SW 1271 (cell line): ENCODE results near the gene ELF1.
"Not testable (repeated sequence)": the region's sequence is repeated elsewhere in the genome, so short reads cannot be mapped to it uniquely, and the experiment has no call there.

Experiments used
- DNase-seq, 2 experiments: peaks; one replicate each; lab custom pipeline; 2025; lab: John Stamatoyannopoulos, UW

ELF1 gene

DNA sequence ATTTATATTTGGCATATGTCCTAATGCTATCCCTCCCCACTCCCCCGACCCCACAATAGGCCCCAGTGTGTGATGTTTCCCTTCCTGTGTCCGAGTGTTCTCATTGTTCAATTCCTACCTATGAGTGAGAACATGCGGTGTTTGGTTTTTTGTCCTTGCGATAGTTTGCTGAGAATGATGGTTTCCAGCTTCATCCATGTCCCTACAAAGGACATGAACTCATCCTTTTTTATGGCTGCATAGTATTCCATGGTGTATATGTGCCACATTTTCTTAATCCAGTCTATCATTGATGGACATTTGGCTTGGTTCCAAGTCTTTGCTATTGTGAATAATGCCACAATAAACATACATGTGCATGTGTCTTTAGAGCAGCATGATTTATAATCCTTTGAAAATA is 23.3 kb upstream of the ELF1 start:
- DNase-seq: not testable (repeated sequence)

DNA sequence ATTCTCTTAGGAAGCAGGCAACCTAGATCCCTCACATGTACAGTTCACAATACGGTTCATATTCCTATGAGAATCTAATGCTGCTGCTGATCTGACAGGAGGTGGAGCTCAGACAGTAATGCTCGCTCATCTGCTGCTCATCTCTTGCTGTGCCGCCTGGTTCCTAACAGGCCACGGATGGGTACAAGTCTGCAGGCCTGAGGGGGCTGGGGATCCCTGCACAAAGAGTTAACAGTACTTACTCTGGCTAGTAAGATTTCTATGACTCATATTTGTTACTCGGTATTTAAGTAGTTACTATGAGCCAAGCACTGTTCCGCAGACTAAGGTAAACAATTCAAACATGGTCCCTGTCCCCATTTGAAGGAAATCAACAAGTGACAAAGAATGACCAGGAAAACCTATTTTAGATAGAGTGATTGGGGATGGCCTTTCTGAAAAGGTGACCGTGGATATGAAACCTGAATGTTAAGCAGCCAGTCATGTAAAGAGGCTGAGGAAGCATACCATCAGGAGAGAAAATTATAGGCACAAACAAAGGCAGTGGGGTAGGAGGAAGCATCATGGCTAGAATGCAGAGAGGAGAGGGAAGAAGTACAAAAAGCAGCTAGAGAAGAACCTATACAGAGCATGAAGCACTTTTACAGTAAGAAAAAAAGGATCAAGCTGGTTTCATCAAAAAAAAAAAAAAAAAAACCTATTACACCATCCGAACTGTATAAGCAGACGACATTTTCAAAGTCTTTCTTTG is 21.6 kb upstream of the ELF1 start:
- no peak for DNase-seq

DNA sequence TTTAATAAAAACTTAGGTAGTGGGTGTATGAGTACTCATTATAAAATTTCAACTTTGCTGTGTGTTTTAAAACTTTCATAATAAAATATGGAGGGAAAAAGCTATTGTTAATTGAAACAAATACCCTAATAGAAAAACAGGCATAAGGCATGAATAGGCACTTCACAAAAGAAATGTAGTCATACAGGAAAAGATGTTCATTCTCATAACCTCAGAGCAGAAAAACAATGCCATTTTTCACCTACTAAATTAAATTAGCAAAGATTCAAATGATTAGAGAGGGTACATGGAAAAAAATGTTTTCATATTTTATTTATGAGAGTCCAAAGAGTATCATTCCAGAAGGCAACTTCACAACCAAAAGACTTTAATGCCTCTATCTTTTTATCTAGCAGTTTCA is 20.6 kb upstream of the ELF1 start:
- no peak for DNase-seq

DNA sequence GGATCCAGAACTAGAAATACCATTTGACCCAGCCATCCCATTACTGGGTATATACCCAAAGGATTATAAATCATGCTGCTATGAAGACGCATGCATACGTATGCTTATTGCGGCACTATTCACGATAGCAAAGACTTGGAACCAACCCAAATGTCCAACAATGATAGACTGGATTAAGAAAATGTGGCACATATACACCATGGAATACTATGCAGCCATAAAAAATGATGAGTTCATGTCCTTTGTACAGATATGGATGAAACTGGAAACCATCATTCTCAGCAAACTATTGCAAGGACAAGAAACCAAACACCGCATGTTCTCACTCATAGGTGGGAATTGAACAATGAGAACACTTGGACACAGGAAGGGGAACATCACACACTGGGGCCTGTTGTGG is 17.4 kb upstream of the ELF1 start:
- not testable (repeated sequence) for DNase-seq

DNA sequence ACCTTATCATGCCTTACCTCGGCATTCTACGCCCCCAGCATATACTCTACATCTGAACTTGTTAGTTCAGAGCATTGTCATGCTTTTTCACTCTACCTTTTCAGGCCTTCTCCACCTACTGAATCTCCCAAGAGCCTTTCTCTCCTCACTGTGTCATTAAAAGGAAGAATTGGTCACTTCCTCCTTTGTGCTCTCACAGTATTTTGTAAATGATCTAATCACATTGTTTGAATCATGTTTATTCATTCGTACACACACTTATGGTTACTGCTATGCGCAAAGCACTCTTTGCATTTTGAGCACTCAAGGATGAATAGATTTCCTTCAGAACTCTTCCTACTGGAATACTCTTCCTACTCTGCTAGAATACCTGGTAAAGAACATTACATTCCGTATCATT is 15.8 kb upstream of the ELF1 start:
- no peak for DNase-seq

DNA sequence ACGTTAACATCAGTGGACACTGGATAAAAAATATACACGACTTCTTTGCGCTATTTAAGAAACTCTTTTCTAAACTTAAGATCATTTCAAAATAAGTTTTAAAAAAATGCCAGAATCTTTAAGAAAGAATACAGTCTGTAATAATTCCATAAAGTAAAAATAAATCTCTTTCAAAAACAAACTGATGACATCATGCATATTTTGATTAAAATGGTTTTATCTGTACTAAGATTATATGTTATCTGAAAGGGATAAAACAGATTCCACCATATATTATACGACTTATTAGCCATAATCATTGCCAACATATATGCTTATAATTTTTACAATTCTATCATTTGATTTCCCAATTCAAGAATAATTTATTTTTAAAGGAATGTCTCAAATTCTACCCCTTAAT is 15.3 kb upstream of the ELF1 start:
- no peak for DNase-seq

DNA sequence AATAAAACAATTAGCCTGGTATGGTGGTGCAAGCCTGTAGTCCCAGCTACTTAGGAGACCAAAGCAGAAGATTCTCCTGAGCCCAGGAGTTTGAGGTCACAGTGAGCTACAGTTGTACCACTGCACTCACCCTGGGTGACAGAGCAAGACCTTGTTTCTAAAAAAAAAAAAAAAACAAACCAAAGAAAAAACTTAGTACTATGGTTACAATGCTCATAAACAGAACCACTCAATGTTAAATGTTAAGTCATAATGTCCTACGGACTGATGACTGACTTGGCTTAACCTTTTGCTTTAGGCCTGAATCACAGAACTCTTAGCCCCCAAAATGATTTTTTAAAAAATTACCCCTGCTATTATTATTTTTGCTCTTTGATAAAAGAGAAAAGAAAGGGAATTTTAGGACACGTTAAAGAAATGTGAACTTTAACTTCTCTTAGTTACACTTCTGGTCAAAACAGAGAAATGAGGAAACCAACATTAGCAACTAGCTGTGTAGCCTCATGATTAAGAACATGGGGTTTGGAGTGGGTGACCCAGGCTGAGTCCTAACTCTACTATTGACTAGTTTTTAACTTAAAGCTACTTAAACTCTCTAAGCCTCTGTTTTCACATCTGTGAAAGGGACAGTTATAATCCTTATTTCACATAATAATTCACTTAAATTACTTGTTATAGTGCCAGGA is 13.7 kb upstream of the ELF1 start:
- DNase-seq: no peak

DNA sequence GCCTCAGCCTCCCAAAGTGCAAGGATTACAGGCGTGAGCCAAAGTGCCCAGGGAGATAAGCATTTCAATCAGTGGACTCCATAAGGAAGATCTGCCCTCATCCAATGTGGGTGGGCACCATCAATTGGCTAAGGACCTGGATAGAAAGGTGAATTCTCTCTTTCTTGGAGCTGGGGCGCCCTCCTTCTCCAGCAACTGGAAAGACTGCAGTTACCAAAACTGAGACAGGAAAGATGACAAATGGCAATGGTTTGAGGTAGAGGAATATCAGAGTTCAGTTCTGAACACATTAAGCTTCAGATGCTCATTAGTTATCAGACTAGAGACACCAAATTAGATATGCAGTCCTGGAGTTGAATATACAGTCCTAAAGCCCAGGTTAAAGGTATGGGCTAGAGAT is 10.5 kb upstream of the ELF1 start:
- no peak for DNase-seq

DNA sequence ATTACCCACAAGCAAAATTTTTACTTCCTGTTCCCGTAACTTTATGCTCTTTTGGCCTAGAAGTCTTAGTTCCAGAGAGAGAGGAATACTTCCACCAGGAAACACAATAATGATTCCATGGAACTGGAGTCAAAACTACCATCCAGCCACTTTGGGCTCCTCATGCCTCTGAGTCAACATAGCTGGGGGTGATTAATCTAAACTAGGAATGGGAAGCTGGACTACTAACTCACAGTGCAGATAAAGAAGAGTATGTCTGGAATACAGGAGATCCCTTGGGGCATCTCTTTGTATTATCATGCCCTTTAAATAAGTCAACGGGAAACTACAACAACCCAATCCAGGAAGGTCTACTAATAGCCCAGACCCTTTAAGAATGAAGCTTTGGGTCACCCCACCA is 8.9 kb upstream of the ELF1 start:
- DNase-seq: no peak

DNA sequence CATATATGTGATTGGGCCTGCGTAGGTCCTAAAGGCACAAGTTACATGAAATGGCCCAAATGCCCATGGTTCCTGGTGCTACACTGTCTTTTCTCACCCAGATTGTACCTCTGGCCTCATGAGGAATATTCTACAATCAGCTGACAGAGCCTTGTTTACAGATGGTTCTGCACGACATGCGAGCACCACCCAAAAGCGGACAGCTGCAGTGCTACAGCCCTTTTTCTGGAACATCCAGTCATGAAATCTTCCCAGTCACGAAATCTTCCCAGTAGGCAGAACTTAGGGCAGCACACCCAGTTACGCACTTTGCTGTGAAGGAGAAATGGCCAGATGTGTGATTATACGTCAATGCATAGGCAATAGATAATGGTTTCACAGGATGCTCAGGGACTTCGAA is 7.7 kb upstream of the ELF1 start:
- DNase-seq: no peak

DNA sequence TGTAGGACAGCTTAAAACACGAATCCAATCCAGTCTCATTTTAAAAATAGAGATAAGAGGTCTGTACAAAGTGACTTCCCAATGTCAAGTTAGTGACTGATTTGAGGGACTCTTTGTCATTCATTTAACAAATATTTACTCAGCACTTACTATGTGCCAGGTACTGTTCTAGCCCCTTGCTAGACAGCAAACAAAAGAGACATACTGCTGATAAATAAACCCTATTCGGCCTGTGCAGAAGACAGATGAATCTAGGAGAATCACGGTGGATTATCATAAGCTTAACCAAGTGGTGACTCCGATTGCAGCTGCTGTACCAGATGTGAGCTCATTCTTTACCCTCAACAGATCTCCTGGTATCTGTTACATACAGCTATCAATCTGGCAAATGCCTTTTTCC is 6.4 kb upstream of the ELF1 start:
- DNase-seq: no peak

DNA sequence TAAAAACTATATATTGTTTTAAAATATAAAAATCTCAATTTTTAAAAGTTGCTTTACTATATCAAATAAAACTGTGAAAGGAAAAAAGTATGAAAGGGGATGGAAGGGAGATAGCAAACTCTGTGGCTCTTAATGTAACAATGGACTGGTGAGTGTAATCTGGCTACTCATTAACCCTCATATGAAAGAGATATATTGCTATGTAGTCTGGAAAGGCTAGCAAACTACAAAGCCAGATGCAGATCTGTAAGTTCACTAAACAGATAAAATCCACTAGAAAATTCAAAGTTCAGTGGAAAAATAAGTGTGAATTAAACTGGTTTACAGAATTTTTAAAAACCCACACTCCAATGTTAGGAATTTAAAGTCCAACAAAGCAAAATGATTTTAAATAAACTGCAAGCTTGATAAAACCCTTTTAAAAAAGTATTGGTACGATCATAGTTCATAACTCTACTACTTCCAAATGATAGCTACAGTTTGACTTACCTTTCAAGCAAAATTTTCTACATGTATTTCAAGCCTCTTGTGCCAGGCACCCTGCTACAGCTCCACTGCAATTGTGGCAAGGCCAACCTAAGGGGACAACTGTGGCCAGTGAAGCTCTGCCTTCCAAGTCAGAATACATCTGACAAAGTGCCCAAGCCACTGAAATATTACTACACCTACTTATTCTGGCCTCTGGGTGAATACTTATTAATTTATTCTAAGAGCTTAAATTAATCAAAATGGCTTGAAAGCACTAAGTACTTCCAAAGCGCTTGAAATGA is 647 bp upstream of the ELF1 start:
- DNase-seq: no peak

DNA sequence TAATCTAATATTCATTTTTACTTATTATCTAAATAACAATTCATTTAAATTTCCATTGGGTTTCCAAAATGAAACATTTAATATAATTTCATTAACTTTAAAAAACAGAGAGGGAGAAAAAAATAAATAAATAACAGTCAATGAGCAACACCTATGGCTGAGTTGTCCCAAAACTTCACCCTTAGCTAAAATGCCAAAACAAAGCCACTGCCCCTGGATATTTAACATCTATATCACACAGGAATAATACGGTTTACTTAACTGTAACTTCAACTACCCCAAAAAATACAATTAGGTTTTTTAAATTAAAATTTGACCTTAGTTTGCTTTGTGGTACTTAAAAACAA is 541 bp downstream of the ELF1 start:
- no peak for DNase-seq

DNA sequence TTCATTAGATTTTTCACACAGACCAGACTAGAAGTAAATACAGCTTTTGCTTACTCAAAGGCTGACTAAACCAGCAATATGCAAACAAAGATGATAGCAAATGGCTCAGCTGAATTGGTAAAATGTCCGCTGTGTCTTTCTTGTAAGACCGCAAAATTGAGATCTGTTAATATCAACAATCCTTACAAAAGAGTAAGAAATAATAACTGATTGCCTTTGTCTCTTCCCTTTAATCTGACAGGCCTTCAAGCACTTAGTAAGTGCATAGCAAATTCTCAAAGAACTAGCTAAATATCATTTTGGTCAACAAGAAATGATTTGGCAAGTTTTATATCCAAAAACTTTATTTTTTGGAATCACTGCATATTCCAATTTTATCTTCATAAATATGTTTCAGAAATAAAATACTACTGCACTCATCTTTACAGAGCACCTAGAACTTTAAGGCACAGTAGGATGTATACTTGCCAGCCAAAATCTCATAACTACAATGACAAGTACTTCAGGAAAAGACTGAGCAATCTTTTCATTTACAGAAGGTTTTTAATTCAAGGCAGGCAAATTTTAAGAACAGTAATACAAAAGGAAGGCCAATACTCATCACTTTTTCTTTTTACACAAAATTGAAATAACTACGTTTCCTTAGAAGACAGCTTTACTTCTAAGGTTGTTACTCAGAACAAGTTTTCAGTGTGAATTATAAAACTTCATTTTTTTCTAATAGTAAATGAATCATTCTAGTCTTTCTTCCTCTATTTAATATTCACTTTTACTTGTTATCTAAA is 1.1 kb downstream of the ELF1 start:
- DNase-seq: no peak

DNA sequence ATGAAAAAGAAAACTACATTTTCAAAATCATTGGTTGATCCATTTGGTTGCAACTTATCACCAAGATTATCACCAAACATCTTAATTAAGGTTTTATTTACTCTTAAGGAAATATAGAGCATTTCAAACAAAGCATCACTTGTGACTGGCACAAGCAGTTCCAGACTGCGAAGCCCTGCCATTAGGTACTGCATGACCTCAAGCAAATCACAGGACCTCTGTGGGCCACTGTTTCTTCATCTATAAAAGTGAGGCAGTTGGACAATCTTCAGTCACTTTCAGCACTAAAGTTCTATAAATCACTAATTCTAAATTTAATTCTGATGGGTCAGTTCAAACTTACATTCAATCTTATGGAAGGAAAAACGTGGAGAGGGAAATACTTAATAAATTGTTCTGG is 2.0 kb downstream of the ELF1 start:
- DNase-seq: no peak

DNA sequence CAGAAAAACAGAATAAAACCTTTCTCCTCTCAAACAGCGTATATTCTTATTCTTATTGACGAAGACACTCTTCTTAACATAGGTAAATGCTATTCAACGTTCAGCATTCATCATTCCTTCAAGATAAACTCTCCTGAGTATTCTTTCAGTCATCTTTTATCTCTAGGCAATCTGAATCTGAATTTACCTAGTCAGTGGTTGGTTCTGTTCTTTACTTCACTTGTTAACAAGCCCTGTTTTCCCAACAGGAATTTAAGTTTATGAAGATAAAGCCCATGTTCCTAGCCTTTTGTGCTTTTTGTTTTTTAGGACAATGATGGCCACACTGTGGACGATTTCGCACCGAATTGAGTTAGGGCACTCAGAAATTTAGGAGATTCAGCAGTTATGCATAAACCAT is 3.2 kb downstream of the ELF1 start:
- DNase-seq: no peak

DNA sequence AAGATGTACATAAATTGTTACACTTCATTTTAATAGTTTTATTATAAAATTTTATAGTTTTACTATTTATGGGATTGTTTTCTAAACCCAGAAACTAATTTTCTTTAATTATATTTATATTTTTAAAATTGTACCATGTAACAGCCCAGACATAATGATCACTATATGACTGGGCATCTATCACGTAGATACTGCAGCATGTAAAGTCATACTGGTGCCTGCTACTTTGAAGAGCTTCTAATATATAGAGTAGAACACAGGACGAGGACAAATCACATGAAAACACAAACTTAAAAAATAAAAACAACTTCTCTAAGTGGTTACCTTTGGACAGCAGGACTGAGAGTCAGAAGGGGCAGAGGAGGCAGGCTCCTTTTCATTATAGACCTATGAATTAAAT is 5.3 kb downstream of the ELF1 start:
- DNase-seq: no peak

DNA sequence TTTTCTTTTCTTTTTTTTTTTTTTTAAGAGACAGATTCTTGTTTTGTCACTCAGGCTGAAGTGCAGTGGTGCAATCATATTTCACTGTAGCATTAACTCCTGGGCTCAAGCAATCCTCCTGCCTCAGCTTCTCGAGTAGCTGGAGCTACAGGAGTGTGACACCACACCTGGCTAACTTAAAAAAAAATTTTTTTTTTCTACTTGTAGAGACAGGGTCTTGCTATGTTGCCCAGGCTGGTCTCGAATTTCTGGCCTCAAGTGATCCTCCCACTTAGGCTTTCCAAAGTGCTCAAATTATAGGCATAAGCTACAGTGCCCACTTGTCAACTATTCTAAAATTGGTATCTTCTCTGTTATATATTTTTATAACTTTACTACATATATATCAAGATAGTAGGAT is 6.6 kb downstream of the ELF1 start:
- DNase-seq: no peak

DNA sequence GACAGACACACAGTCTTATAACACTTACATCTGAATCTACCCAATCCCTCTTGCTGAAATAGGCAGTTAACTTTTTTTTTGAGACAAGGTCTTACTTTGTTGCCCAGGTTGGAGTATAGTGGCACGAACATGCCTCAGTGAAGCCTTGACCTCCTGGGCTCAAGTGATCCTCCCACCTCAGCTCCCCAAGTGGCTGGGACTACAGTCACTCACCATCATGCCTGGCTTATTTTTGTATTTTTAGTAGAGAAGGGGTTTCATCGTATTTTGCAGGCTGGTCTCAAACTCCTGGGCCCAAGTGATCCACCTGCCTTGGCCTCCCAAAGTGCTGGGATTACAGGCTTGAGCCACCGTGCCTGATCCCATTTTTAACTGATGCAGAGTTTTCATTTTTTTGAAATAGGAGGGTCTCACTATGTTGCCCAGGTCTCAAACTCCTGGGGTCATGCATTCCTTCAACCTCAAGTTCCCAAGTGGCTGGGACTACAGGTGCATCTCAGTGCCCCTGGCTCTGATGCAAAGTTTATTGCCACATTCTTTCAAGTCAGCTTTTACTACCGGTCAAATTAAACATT is 7.6 kb downstream of the ELF1 start:
- DNase-seq: no peak

DNA sequence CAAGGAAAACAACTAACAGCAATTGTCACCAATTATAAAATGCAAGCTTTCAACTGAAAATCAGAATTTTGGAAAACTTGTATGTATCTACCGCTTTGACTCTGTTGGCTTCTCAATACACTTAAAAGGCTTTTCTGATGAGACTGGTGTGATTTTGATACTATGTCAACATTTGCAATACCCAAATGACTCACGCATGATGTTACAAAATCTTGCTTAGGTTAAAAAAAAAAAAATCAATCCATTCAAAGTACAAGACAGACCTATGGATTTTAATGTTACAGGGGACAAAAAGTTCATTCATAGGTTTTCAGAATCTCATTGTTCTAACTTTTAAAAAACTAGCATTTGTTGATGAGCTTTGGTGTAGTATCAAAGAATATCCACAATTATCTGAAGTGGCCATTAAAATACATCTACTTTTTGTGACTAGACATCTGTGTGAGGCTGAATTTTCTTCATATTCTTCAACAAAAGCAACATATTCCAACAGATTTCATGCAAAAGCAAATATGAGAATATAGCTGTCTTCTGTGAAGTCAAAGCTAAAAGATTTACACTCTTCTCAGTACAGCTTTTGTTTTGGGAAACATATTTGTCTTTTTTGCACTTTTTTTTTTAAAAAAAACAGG is 10.7 kb downstream of the ELF1 start:
- DNase-seq: peak in 1 of 2 experiments; percentile 16

DNA sequence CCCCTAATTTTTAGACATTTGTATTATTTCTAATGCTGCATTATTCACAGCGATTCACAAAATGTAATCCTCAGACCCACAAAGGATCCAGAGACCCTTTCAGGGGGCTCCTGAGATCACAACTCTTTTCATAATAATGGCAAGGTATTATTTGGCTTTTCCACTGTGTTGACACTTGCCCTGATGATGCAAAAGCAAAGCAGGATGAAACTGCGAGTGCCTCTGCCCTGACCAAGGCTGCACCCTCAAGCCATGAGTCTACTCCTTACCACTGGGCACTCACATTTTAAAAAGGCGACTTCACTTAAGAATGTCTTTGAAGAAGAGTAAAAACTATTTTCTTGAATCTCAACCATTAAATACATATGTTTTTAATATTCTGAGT is 11.4 kb downstream of the ELF1 start:
- no peak for DNase-seq
